ENCODE data around the gene PRUNE1.

Gene PRUNE1

DNA sequence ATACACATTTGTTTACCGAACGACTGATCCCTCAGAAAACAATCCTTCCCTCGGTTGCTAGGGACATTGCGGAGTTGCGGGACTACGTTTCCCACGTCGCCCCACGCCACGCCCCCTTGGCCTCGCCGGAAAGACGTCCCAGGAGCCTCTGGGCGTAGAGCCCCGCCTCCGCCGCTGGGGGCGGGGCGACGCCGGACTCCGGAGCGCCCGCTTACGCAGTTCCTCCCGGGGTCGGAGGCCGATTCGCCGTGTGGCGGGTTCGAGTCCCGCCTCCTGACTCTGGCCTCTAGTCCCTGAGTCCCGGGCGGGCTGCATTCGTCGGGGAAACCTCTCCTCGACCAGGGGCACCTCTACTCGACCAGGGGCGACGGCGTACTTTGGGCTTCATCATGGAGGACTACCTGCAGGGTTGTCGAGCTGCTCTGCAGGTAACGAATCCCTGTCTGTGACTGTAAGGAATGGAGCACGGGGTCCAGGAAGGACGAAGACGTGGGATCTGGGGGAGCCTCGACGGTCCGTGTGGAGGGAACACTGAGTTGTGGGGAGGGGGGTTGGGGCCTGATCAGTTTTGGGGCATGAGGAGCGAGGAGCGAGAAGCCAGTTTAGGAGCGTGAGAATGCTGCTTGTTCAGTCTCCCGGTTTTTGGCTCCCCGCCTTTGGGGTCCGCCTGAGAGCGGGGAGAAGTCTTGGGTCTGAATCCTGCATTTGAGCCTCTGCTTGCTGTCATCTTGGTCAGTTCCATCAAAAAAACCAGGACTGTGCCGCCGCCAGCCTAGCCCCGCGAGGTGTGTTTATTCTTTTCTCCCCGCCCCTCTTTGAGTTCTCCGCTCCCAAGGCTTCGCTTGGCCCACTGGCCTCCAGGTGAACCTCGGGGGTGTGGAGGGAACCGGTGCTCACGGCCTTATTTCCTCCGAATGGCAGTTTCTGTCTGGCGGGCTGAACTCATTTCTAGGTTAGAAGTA, at the start of gene PRUNE1:
PRUNE1 (plus strand) TSS at position 206 of the 962 bp plus-strand sequence; CDS start at position 390, 184 bp downstream.
- peak; percentile 45; the same call in 1 of the 2 replicates for TF ChIP-seq OSR1 (CRISPR knock-in tag; IDR thresholded peaks at IDR 0.05)
- no peak for TF ChIP-seq BACH2 (CRISPR knock-in tag; IDR thresholded peaks at IDR 0.05; ENCODE audit: borderline replicate concordance)
- TF ChIP-seq ISL1 (CRISPR knock-in tag; IDR thresholded peaks at IDR 0.05): no peak
- TF ChIP-seq ZNF70 (CRISPR knock-in tag; IDR thresholded peaks at IDR 0.05): no peak
- ATAC-seq: peak; percentile 80

- no peak for ATAC-seq
- no peak for TF ChIP-seq CREB5 (CRISPR knock-in tag; IDR thresholded peaks at IDR 0.05; ENCODE audit: low read depth)
- no peak for TF ChIP-seq GLIS3 (CRISPR knock-in tag; IDR thresholded peaks at IDR 0.05)
- no peak for TF ChIP-seq CSDC2 (CRISPR knock-in tag; IDR thresholded peaks at IDR 0.05)
- TF ChIP-seq, protein P1, sequence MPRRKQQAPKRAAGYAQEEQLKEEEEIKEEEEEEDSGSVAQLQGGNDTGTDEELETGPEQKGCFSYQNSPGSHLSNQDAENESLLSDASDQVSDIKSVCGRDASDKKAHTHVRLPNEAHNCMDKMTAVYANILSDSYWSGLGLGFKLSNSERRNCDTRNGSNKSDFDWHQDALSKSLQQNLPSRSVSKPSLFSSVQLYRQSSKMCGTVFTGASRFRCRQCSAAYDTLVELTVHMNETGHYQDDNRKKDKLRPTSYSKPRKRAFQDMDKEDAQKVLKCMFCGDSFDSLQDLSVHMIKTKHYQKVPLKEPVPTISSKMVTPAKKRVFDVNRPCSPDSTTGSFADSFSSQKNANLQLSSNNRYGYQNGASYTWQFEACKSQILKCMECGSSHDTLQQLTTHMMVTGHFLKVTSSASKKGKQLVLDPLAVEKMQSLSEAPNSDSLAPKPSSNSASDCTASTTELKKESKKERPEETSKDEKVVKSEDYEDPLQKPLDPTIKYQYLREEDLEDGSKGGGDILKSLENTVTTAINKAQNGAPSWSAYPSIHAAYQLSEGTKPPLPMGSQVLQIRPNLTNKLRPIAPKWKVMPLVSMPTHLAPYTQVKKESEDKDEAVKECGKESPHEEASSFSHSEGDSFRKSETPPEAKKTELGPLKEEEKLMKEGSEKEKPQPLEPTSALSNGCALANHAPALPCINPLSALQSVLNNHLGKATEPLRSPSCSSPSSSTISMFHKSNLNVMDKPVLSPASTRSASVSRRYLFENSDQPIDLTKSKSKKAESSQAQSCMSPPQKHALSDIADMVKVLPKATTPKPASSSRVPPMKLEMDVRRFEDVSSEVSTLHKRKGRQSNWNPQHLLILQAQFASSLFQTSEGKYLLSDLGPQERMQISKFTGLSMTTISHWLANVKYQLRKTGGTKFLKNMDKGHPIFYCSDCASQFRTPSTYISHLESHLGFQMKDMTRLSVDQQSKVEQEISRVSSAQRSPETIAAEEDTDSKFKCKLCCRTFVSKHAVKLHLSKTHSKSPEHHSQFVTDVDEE (CRISPR knock-in tag; IDR thresholded peaks at IDR 0.05): no peak
- no peak for TF ChIP-seq PPARA (CRISPR knock-in tag; IDR thresholded peaks at IDR 0.05; ENCODE audit: borderline replicate concordance)
- TF ChIP-seq POU6F1 (CRISPR knock-in tag; IDR thresholded peaks at IDR 0.05; ENCODE audit: borderline replicate concordance, low read depth): no peak
- TF ChIP-seq TOX (CRISPR knock-in tag; IDR thresholded peaks at IDR 0.05; ENCODE audit: borderline replicate concordance): no peak
- TF ChIP-seq ISL1 (CRISPR knock-in tag; IDR thresholded peaks at IDR 0.05): no peak
- no peak for TF ChIP-seq ZNF8 (CRISPR knock-in tag; IDR thresholded peaks at IDR 0.05)
- TF ChIP-seq ZFP30 (CRISPR knock-in tag; IDR thresholded peaks at IDR 0.05): no peak
- no peak for TF ChIP-seq ZC3H10 (CRISPR knock-in tag; IDR thresholded peaks at IDR 0.05)
- TF ChIP-seq CSRNP3 (CRISPR knock-in tag; IDR thresholded peaks at IDR 0.05): no peak
- no peak for TF ChIP-seq RARB (CRISPR knock-in tag; IDR thresholded peaks at IDR 0.05)
- TF ChIP-seq ARNTL (CRISPR knock-in tag; IDR thresholded peaks at IDR 0.05; ENCODE audit: borderline replicate concordance, low read depth): no peak
- no peak for TF ChIP-seq ZNF70 (CRISPR knock-in tag; IDR thresholded peaks at IDR 0.05)
Observed at GRCh38 chr1:150960646-150961045, 47.6 kb upstream of the PRUNE1 start.

DNA sequence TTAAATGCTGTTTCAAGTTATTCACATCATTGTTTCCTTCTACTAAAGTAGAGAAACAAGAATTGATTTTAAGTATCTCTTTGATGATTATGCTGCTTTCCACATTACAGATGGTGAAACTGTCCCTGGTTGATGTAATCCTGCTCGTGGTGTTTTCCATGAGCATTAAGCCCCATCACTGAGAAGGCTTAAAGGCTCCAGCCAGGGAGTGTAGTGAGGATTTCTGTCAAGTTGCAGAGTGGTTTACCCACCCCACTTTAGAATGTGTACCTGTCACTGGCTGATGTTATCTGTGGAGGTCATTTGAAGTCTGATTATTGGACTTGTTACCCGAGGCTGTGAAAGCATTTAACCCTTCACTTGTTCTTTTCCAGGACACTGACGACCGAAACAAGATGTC, 46.5 kb upstream of the PRUNE1 start:
- no peak for ATAC-seq
- TF ChIP-seq, protein P1 (CRISPR knock-in tag; IDR thresholded peaks at IDR 0.05): no peak
- TF ChIP-seq ISL1 (CRISPR knock-in tag; IDR thresholded peaks at IDR 0.05) (no peak), CREB5 (CRISPR knock-in tag; IDR thresholded peaks at IDR 0.05; ENCODE audit: low read depth) (no peak), TOX (CRISPR knock-in tag; IDR thresholded peaks at IDR 0.05; ENCODE audit: borderline replicate concordance) (no peak), GLIS3 (CRISPR knock-in tag; IDR thresholded peaks at IDR 0.05) (no peak), POU6F1 (CRISPR knock-in tag; IDR thresholded peaks at IDR 0.05; ENCODE audit: borderline replicate concordance, low read depth) (no peak), OSR1 (CRISPR knock-in tag; IDR thresholded peaks at IDR 0.05) (no peak), TCF4 (CRISPR knock-in tag; IDR thresholded peaks at IDR 0.05; ENCODE audit: borderline replicate concordance) (no peak), ZFP30 (CRISPR knock-in tag; IDR thresholded peaks at IDR 0.05) (no peak), ZFP3 (CRISPR knock-in tag; IDR thresholded peaks at IDR 0.05) (no peak), CSDC2 (CRISPR knock-in tag; IDR thresholded peaks at IDR 0.05) (no peak)
- TF ChIP-seq, protein P2, sequence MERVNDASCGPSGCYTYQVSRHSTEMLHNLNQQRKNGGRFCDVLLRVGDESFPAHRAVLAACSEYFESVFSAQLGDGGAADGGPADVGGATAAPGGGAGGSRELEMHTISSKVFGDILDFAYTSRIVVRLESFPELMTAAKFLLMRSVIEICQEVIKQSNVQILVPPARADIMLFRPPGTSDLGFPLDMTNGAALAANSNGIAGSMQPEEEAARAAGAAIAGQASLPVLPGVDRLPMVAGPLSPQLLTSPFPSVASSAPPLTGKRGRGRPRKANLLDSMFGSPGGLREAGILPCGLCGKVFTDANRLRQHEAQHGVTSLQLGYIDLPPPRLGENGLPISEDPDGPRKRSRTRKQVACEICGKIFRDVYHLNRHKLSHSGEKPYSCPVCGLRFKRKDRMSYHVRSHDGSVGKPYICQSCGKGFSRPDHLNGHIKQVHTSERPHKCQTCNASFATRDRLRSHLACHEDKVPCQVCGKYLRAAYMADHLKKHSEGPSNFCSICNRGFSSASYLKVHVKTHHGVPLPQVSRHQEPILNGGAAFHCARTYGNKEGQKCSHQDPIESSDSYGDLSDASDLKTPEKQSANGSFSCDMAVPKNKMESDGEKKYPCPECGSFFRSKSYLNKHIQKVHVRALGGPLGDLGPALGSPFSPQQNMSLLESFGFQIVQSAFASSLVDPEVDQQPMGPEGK (CRISPR knock-in tag; IDR thresholded peaks at IDR 0.05; ENCODE audit: borderline replicate concordance): no peak

Data from SK-N-SH treated with all-trans-retinoic acid at 6 μM for 48 hours (cell line).